HG03139 (cell line): ENCODE data around the gene GPR21.

Source experiments
- ATAC-seq: cut with Tn5 transposase; IDR thresholded peaks from one replicate; pipeline ENCODE4 v1.9.1; 2021; ENCODE audit not compliant: unreplicated experiment

Gene GPR21

DNA sequence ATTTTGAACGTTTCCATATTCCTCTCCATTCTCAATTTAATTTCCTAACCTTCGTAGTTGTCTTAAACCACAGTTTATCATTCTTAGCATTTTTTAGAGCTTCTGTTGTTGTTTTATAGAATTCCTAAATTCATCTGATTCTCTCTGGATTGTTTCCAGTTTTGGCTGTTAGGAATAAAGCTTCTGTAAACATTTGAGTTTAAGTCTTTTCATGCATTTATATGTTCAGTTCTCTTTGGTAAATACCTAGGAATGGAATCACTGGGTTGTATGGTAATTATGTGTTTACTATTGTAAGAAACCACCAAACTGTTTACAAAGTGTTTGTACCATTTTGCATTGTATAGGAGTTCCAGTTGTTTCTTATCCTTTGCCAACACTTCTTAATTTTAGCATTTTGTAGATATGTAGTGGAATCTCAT lies 29.7 kb downstream of the GPR21 start:
- ATAC-seq, result no peak

DNA sequence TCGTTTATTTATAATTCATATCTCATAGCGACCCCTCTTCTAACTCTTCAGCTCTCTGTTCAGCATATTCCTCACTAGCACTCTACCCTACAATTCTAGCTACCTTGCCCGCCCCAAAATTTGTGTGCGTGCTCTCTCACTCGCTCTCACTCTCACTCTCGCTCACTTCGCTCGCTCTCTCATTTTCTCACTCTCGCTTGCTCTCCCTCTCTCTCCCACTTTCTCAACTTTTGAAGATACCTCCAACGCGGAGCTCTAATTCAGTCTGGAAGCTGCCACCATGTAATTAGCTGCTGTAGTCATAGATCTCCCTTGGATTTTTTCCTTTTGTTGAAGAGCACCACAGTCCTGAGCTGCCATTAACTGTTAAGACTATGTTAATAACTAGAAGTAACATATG lies 30.4 kb downstream of the GPR21 start:
- ATAC-seq, result no peak

GRCh38 chr9:123064716-123065115 lies 31.2 kb downstream of the GPR21 start:
- ATAC-seq, result no peak

DNA sequence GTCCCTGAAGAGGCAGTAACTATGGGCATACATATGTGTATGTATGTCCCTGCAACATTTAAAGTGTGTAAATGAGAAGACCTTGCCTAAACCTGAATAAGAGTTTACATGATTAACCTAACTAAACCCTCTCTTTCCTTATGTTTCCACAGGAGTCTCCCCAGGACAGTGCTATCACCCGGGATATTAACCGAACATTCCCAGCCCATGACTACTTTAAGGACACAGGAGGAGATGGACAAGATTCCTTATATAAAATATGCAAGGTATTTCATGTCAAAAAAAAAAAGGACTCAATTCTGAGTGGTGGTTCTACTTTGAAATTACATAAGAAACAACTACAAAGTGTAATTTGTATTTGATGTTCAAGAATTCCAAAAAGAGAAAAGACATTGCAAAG lies 31.7 kb downstream of the GPR21 start:
- no peak for ATAC-seq

GRCh38 chr9:123067136-123067535 lies 33.7 kb downstream of the GPR21 start:
- ATAC-seq, result no peak

- no peak for ATAC-seq
Observed at GRCh38 chr9:123069010-123069481, 35.6 kb downstream of the GPR21 start.

DNA sequence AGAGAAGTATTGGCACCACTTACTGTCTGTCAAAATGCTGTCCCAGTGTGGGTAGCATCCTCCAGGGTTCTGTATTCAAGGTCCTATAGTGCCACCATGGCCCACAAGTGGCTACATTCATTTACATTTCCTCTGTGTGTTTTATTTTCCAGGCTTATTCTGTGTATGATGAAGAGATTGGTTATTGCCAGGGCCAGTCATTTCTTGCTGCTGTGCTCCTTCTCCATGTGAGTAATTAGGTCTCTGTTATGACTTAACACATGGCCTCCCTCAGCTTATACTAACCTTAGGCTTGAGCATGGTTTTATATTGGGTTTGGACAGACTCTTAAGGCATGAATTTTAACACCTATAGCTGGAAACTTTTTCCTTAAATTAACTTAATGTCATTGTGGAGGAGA lies 36.7 kb downstream of the GPR21 start:
- ATAC-seq, result no peak

DNA sequence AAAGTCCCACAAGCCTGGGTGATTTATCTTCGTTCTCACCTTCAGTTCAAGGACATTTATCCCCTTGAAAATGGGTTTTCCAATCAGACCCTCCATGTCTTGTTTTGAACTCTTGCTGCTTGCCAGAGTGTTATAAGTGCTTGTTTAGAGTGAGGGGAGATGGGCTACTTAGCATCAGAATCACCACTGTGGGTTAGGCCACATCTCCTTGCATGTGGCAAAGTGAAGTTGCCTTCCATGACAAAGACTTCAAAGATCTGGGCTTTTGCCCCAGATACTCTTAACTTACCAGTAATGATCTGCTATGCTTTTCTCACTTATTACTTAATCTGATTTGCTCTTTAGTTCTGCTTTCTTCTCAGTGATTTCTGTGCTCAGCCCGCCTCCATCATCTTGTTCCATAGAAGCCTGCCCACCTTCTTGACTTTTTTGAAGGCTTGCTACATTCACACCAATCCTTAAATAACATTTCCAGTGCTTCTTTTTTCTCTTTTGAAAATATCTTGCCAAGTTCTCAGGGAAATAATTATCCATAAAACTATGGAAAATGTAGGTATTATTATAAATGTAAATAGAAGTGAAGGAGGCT lies 39.0 kb downstream of the GPR21 start:
- ATAC-seq, result no peak

- no peak for ATAC-seq
Observed at GRCh38 chr9:123073441-123073840, 40.0 kb downstream of the GPR21 start.

GRCh38 chr9:123073991-123074422 lies 40.5 kb downstream of the GPR21 start:
- ATAC-seq, result no peak

- ATAC-seq, result no peak
Observed at GRCh38 chr9:123074628-123075027, 41.2 kb downstream of the GPR21 start.

GRCh38 chr9:123080444-123080843 lies 47.0 kb downstream of the GPR21 start:
- no peak for ATAC-seq

GRCh38 chr9:123081824-123082223 lies 48.4 kb downstream of the GPR21 start:
- no peak for ATAC-seq

GRCh38 chr9:123083680-123084079 lies 50.2 kb downstream of the GPR21 start:
- no peak for ATAC-seq

DNA sequence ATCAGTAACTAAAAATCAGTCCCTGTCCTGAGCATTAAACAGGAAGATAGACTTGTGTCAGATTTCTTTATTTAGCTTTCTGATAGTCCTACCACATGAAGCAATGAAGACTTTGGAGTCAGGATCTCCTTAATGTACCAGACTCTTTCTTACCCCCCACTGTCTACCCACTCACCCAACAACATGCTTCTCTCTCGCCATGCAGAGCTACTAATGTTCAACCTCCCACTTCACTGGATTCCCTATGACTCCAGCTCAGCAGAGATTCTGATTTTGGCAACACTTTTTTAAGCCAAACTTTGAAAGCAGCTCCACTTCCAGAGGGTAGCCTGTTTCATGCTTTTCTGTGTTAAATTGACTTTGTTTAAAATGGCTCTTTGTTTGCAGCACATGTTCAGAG lies 50.8 kb downstream of the GPR21 start:
- ATAC-seq, result no peak
